Left lung (tissue), 10 donors: ENCODE measurements around the gene HAGHL. TPM values are rescaled to one million over a fixed set of nuclear protein-coding genes. Genes with fewer than 3 reads are reported as not detected.

Experiments used
- ATAC-seq: fragments of 200-7000 bp; cut with Tn5 transposase; one replicate; pipeline ENCODE4 v1.9.1; 2020; ENCODE audit warnings: moderate library complexity
- DNase-seq, 4 donors: peaks; one replicate each; pipeline ENCODE4 v3.0.0-alpha.2; 2013 to 2020
- H3K27ac ChIP-seq, 2 donors: fragments of 200-600 bp; sonication (generic) in 1 of 2; one replicate each; pipeline versions ENCODE4 v1.5.0 to v1.8.0; 2020 to 2021
- H3K27me3 ChIP-seq, 2 donors: fragments of 200-600 bp; sonication (generic) in 1 of 2; one replicate each; pipeline versions ENCODE4 v1.5.0 to v1.8.0; 2020 to 2021
- H3K36me3 ChIP-seq, 2 donors: fragments of 200-600 bp; sonication (generic) in 1 of 2; one replicate each; pipeline versions ENCODE4 v1.5.0 to v1.8.0; 2020 to 2021
- H3K4me1 ChIP-seq, 2 donors: fragments of 200-600 bp; one replicate each; pipeline ENCODE4 v1.8.0; 2021
- H3K4me3 ChIP-seq, 2 donors: fragments of 200-600 bp; sonication (generic) in 1 of 2; one replicate each; pipeline versions ENCODE4 v1.5.0 to v1.8.0; 2020 to 2021; ENCODE audit warnings: mild to moderate bottlenecking in 1 of 2
- H3K9me3 ChIP-seq, 2 donors: fragments of 200-600 bp; sonication (generic) in 1 of 2; one replicate each; pipeline versions ENCODE4 v1.5.0 to v1.8.0; 2020 to 2021
- CTCF ChIP-seq, 2 donors: fragments of 200-600 bp; sonication (generic) in 1 of 2; IDR thresholded peaks; one replicate each; pipeline versions ENCODE4 v1.5.0 to v1.8.0; 2021; ENCODE audit warnings: antibody characterized with exemption in 2 of 2
- intact Hi-C, 2 donors: fragments of 100-400 bp; cut with DNase I; formaldehyde crosslinking; loops; one replicate each; pipeline versions ENCODE4 v1.11.2 to v1.14.2; 2022
- polyA plus RNA-seq, 6 donors: library from polyadenylated mRNA; unstranded; fragments of 120-200 nt; gene quantifications; one replicate each; pipeline ENCODE4 v1.2.1, GENCODE V29; 2013; ENCODE audit not compliant: insufficient read length in 6 of 6
- total RNA-seq, 2 donors: library from RNA; stranded (reverse); fragmentation: NEBNext Ultra II Directional; extraction: Animal tissue kit (Norgen Biotek cat#: 25700); gene quantifications; one replicate each; pipeline ENCODE4 v1.2.1, GENCODE V29; 2021
- donor health status: DM: no; HTN: yes; CAD: no.
- donor health status: DM: no; HTN: no; CAD: no.

Gene HAGHL
- total and polyA plus RNA-seq, 8 donors: 2.4 to 9.9 (median 4.4) TPM

DNA sequence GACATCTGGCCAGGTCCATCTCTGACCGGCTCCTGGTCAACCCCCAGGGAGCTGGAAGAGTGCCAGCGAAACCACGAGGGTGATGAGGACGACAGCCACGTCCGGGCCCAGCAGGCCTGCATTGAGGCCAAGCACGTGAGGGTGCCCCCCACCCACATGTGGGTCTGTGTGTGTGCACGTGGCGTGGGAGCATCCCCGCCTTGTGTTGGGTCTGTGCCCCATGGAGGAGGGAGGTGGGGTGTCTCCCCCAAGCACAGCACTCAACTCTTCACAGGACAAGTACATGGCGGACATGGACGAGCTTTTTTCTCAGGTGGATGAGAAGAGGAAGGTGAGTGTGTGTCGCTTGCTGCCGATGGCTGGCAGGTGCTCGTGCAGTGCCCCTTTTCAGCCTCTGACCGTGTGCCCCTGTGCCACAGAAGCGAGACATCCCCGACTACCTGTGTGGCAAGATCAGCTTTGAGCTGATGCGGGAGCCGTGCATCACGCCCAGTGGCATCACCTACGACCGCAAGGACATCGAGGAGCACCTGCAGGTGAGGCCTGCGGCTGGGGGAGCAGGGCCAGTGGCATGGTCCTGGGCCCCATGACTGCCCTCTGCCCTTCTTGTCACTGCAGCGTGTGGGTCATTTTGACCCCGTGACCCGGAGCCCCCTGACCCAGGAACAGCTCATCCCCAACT, 45.0 kb upstream of the HAGHL start:
- DNase-seq: no peak
- Histone ChIP-seq H3K4me1 (peaks cover 30 to 67% of the 10 kb centered on the region in 2 donors), H3K27me3 (peaks cover 0 to 8% of the 10 kb centered on the region in 2 donors), H3K27ac (no peak overlapping the region), H3K36me3 (peaks cover 0 to 42% of the 10 kb centered on the region in 2 donors), H3K4me3 (peak overlapping the region in 1 of 2 donors; percentile 70), H3K9me3 (no peaks in the 10 kb centered on the region)
- intact Hi-C loops: no loop called here
- no peak for ATAC-seq
- no peak for TF ChIP-seq CTCF (IDR thresholded peaks at IDR 0.05)

DNA sequence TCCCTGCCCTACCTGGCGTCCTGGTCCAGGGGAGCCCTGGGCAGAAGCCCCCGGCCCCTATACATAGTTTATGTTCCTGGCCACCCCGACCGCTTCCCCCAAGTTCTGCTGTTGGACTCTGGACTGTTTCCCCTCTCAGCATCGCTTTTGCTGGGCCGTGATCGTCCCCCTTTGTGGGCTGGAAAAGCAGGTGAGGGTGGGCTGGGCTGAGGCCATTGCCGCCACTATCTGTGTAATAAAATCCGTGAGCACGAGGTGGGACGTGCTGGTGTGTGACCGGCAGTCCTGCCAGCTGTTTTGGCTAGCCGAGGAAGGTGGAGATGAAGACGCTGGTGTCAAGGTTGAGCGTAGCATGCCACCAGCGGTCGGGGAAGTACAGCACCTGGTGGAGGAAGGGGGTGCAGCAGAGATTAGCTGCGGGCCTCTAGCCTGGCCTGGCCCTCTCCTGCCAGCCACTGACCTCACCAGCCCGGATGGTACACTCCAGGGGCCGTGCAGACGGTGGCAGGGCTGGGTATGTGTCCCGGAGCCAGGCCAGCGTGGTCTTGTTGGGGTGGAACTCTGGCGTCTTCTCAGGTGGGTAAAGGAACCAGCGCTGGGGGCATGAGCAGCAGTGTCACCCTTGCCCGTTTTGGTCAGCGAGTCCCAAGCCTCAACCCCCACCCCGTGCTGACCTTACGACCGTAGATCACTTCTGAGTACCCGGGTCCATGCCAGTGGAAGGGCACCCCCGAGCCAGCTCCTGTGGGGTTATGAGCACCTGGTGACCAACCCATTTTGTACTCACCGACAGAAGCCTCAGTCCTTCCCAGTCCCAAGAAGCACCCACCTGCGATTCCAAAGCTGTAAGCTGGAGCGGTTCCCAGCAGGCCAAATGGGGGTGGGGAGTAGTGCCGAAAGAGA, 44.2 kb upstream of the HAGHL start:
- peak overlapping the region in 1 of 2 donors; percentile 79 for H3K4me3 ChIP-seq
- H3K9me3 ChIP-seq: no peaks in the 10 kb centered on the region
- no peak for TF ChIP-seq CTCF (IDR thresholded peaks at IDR 0.05)
- H3K27ac ChIP-seq: no peak overlapping the region
- DNase-seq: no peak
- no peak for ATAC-seq
- intact Hi-C loops: no loop called here
- no peaks in the 10 kb centered on the region for H3K27me3 ChIP-seq
- peaks cover 0 to 50% of the 10 kb centered on the region in 2 donors for H3K36me3 ChIP-seq
- H3K4me1 ChIP-seq: peaks cover 30 to 58% of the 10 kb centered on the region in 2 donors

DNA sequence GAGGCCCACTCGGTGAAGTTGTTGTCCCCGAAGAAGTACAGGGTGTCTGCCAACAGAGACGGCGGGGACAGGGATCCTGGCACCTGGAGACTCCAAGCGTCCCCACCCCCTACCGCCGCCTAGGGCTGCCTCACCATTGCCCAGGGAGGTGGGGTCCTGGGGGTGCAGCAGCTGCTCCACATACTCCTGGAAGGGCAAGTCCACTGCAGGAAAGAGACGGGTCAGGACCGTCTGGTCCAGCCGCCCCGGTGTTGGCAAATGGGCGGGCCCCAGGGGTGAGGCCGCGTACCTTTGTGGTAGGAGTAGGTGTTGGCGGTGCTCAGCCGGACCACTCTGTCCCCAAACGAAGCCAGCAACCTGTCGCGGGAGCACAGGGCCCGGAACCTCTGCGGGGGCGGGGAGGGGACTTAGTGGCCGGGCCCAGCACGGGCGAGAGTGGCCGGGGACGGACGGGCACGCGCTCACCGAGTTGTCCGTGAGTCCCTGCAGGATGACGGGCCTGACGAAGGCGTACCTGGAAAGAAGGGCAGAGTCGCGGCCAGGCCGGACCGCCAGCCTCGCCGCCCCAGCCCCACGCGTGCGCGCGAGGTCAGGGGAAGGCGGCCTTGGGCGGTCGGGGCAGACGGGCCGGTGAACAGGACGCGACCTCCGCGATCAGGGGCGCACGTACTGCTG, 43.4 kb upstream of the HAGHL start:
- Histone ChIP-seq H3K36me3 (peaks cover 0 to 53% of the 10 kb centered on the region in 2 donors), H3K4me3 (peak overlapping the region; percentile 68 to 79), H3K9me3 (no peaks in the 10 kb centered on the region), H3K4me1 (peaks cover 30 to 62% of the 10 kb centered on the region in 2 donors), H3K27me3 (no peaks in the 10 kb centered on the region), H3K27ac (peak overlapping the region in 1 of 2 donors; percentile 89)
- no peak for TF ChIP-seq CTCF (IDR thresholded peaks at IDR 0.05)
- DNase-seq (peak in 1 of 4 donors; percentile 39), ATAC-seq (no peak)
- intact Hi-C loops: no loop called here

DNA sequence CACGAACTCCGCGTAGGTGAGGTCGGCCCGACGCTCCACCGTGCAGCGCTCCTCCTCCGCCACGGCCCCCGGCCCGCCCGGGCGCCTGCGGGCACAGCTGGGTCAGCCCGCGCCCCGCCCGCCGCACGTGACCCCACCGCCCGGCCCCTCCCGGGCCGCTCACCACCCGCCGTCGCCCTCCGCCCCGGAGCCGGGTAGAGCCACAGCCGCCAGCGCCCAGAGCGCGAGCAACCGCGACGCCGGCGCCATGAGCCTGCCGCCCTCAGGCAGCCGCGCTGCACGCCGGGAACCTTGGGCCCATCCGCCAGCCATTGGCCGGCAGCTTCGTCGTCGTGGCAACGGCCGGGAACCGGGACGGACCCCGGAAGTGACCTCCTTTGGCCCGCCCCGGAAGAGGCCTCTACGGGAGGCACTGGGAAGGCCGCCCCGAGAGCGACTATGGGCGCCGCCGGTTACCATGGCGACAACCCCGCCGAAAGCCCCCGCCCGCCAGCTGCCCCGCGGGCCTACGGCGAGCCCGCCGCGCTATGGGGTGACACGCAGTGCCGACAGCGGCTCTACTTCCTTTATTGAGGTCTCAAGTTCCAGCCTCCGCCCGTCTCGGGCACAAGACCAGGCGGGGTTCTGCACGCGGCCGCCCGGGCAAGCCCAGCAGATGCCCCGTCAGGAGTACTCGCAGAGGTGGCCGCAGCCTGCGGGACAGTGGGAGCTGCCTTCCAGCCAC, 42.7 kb upstream of the HAGHL start, which contains the start of gene JMJD8:
Gene JMJD8 (minus strand): TSS at position 264 of the 724 bp plus-strand sequence. CDS start 15 bp downstream, at position 249.
- intact Hi-C loops: no loop called here
- ATAC-seq: peak; percentile 72
- H3K27me3 ChIP-seq: no peaks in the 10 kb centered on the region

More for the DNA sequence above, 42.7 kb upstream of the HAGHL start, which contains the start of gene JMJD8:
- peak within 1 kb of the TSS; percentile 62 to 89 for H3K27ac ChIP-seq
- H3K4me1 ChIP-seq: peaks cover 31 to 67% of the 10 kb centered on the region in 2 donors
- no peak for TF ChIP-seq CTCF (IDR thresholded peaks at IDR 0.05)
- peak within 1 kb of the TSS; percentile 68 to 79 for H3K4me3 ChIP-seq
- peaks cover 0 to 53% of the 10 kb centered on the region in 2 donors for H3K36me3 ChIP-seq
- no peaks in the 10 kb centered on the region for H3K9me3 ChIP-seq
- peak; percentile 91 to 100 (median 97) for DNase-seq
